SH-SY5Y (cell line): Measurements from ENCODE around the gene CFAP251.

Experiments used
- GATA2 ChIP-seq: IDR thresholded peaks from 2 replicates; pipeline ENCODE4 v1.6.1; 2011; ENCODE audit warnings: mild to moderate bottlenecking, low read depth, low read length
- GATA3 ChIP-seq: IDR thresholded peaks from 2 replicates; pipeline ENCODE4 v1.6.1; 2011; ENCODE audit warnings: low read depth, mild to moderate bottlenecking, low read length, moderate library complexity

DNA sequence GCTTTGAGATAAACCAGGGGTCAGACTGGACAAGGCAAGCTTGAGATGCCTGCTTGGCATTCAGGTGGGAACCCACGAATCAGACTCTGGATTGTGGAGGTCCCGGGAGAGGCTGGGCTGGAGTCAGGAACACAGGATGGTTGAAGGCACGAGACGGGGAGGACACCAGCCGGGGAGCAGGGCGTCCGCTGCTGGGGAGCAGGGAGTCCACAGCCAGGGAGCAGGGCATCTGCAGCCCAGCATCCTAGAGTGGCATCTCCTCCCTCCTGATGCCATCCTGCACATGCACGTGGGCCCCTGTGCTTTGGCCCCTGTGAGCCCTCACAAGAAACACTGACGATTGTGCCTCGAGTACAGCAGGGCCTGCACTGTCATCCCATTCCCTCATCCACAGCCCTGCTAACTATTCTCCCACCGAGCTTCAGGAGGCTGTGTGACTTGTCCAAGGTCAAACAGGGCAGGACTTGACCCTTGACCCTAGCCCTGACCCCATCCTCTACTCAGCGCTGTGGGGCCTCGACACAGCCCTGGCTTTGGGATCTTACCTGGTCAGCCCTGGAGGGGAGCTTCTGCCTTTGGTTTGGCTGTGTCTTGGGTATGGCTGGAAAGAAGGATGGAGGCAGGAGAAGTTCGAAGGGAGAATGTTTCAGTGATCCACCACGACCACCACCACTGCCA, 45.1 kb downstream of the CFAP251 start:
- TF ChIP-seq GATA2, result no peak
- no peak for TF ChIP-seq GATA3
